Retinal pigment epithelial cell (primary cell): ENCODE data around the gene NDUFS7.

Source experiments
- DNase-seq: peaks from one replicate; pipeline ENCODE4 v3.0.0-alpha.2; 2010; ENCODE audit warnings: low read depth
- H3K4me3 ChIP-seq: 2 replicates; pipeline ENCODE4 v1.5.1; 2011; ENCODE audit warnings: mild to moderate bottlenecking, low read length, control low read depth, moderate library complexity
- CTCF ChIP-seq: conservative IDR thresholded peaks from 2 replicates; pipeline ENCODE4 v1.5.1; 2011; ENCODE audit warnings: low read depth, low read length, control low read depth, inconsistent platforms

Gene NDUFS7

GRCh38 chr19:1422943-1423342 is 39.2 kb downstream of the NDUFS7 start:
- no peak for TF ChIP-seq CTCF
- H3K4me3 ChIP-seq = no peak overlapping the region
- no peak for DNase-seq

- DNase-seq = no peak
- no peak for TF ChIP-seq CTCF
Observed at GRCh38 chr19:1423436-1424191, 39.9 kb downstream of the NDUFS7 start.

GRCh38 chr19:1424192-1424955 is 40.7 kb downstream of the NDUFS7 start:
- TF ChIP-seq CTCF = no peak
- H3K4me3 ChIP-seq = no peak overlapping the region
- DNase-seq = no peak

More at GRCh38 chr19:1423436-1424191, 39.9 kb downstream of the NDUFS7 start:
- H3K4me3 ChIP-seq = no peak overlapping the region

GRCh38 chr19:1425102-1425837 is 41.6 kb downstream of the NDUFS7 start:
- TF ChIP-seq CTCF = no peak
- DNase-seq = no peak
- no peak overlapping the region for H3K4me3 ChIP-seq

- H3K4me3 ChIP-seq = no peak overlapping the region
- no peak for DNase-seq
- TF ChIP-seq CTCF = no peak
Observed at GRCh38 chr19:1425902-1426301, 42.2 kb downstream of the NDUFS7 start.

- no peak for TF ChIP-seq CTCF
- DNase-seq = no peak
- no peak overlapping the region for H3K4me3 ChIP-seq
Observed at GRCh38 chr19:1426736-1427135, 43.0 kb downstream of the NDUFS7 start.
